Calu3 (cell line): ENCODE measurements around the gene TMEM14B. TPM values are rescaled to one million over a fixed set of nuclear protein-coding genes. Genes with fewer than 3 reads are reported as not detected.
"Not testable (repeated sequence)": the region's sequence is repeated elsewhere in the genome, so short reads cannot be mapped to it uniquely, and the experiment has no call there.

Source experiments
- BruUV-seq: library from RNA; stranded (reverse); fragments of 400-500 nt; replicated peaks from 2 replicates; lab custom pipeline; 2021; lab: Mats Ljungman, UMichigan
- CTCF ChIA-PET: fragments of 300-600 bp; sonication (Branson Sonifier 250); formaldehyde crosslinking; loops from one replicate; lab custom pipeline; 2022; ENCODE audit warnings: antibody characterized with exemption; lab: Charles Lee
- DNase-seq: peaks from one replicate; pipeline ENCODE4 v3.0.0; 2022
- H3K27ac Mint-ChIP-seq: one replicate; pipeline ENCODE4 v1.8.0; 2022; ENCODE audit warnings: mixed read lengths; ENCODE audit not compliant: unreplicated experiment
- H3K27me3 Mint-ChIP-seq: one replicate; pipeline ENCODE4 v1.8.0; 2022; ENCODE audit warnings: mixed read lengths; ENCODE audit not compliant: unreplicated experiment
- H3K36me3 Mint-ChIP-seq: one replicate; pipeline ENCODE4 v1.8.0; 2022; ENCODE audit warnings: mild to moderate bottlenecking, moderate library complexity, mixed read lengths; ENCODE audit not compliant: insufficient read depth, unreplicated experiment
- H3K4me1 Mint-ChIP-seq: one replicate; pipeline ENCODE4 v1.8.0; 2022; ENCODE audit warnings: mild to moderate bottlenecking, low read depth, mixed read lengths; ENCODE audit not compliant: unreplicated experiment
- H3K4me3 Mint-ChIP-seq: one replicate; pipeline ENCODE4 v1.8.0; 2022; ENCODE audit warnings: mild to moderate bottlenecking, low read depth, moderate library complexity, mixed read lengths; ENCODE audit not compliant: unreplicated experiment
- H3K9me3 Mint-ChIP-seq: one replicate; pipeline ENCODE4 v1.8.0; 2022; ENCODE audit warnings: low read depth, mixed read lengths; ENCODE audit not compliant: unreplicated experiment
- intact Hi-C: fragments of 100-400 bp; cut with micrococcal nuclease; formaldehyde crosslinking; loops from one replicate; pipeline ENCODE4 v1.10.0; 2022; ENCODE audit not compliant: unreplicated experiment
- total RNA-seq: library from RNA; stranded (reverse); gene quantifications from 2 replicates; pipeline ENCODE4 v1.2.3, GENCODE V29; 2022
- TF ChIP-seq, protein P1 (sequence below): fragments of 200-600 bp; IDR thresholded peaks from one replicate; pipeline ENCODE4 v1.8.0; 2022; ENCODE audit warnings: antibody characterized with exemption; ENCODE audit not compliant: unreplicated experiment

TMEM14B gene
- total RNA-seq, 1 experiment from 2014 or later = 63.9 TPM

GRCh38 chr6:10720265-10720959 lies 27.2 kb upstream of the TMEM14B start:
- Mint-ChIP-seq H3K4me3 (peak overlapping the region; percentile 58), H3K27me3 (no peaks in the 10 kb centered on the region), H3K27ac (no peak overlapping the region), H3K4me1 (peaks cover 9% of the 10 kb centered on the region), H3K9me3 (no peaks in the 10 kb centered on the region), H3K36me3 (peaks cover 19% of the 10 kb centered on the region)
- intact Hi-C loops = no loop called here
- BruUV-seq = no TSS peak
- TF ChIP-seq, protein P1, sequence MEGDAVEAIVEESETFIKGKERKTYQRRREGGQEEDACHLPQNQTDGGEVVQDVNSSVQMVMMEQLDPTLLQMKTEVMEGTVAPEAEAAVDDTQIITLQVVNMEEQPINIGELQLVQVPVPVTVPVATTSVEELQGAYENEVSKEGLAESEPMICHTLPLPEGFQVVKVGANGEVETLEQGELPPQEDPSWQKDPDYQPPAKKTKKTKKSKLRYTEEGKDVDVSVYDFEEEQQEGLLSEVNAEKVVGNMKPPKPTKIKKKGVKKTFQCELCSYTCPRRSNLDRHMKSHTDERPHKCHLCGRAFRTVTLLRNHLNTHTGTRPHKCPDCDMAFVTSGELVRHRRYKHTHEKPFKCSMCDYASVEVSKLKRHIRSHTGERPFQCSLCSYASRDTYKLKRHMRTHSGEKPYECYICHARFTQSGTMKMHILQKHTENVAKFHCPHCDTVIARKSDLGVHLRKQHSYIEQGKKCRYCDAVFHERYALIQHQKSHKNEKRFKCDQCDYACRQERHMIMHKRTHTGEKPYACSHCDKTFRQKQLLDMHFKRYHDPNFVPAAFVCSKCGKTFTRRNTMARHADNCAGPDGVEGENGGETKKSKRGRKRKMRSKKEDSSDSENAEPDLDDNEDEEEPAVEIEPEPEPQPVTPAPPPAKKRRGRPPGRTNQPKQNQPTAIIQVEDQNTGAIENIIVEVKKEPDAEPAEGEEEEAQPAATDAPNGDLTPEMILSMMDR = no peak
- CTCF ChIA-PET = interaction anchor here (0.5 kb wide), 1 partner anchor 22 kb away, joined by 3 read pairs; no protein-coding TSS in a partner anchor
- DNase-seq = no peak

- CTCF ChIA-PET = interaction anchor here (0.5 kb wide), 1 partner anchor 22 kb away, joined by 3 read pairs; no protein-coding TSS in a partner anchor
- H3K9me3 Mint-ChIP-seq, H3K4me1 Mint-ChIP-seq, H3K27ac Mint-ChIP-seq, DNase-seq, BruUV-seq, H3K27me3 Mint-ChIP-seq, intact Hi-C loops: not testable (repeated sequence)
- peak overlapping the region; percentile 82 for H3K4me3 Mint-ChIP-seq
- peaks cover 20% of the 10 kb centered on the region for H3K36me3 Mint-ChIP-seq
Observed at GRCh38 chr6:10720960-10721849, 26.4 kb upstream of the TMEM14B start.

- TF ChIP-seq, protein P1 = no peak
- no TSS peak for BruUV-seq
- Mint-ChIP-seq H3K9me3 (no peaks in the 10 kb centered on the region), H3K27me3 (no peaks in the 10 kb centered on the region), H3K4me3 (peak overlapping the region; percentile 82), H3K4me1 (peaks cover 9% of the 10 kb centered on the region), H3K27ac (peak overlapping the region; percentile 86), H3K36me3 (peaks cover 20% of the 10 kb centered on the region)
- intact Hi-C loops = no loop called here
- no peak for DNase-seq
- CTCF ChIA-PET = interaction anchor here (0.6 to 1.2 kb wide), 3 partner anchors 11 to 331 kb away, joined by 3 to 5 read pairs (median 3); no protein-coding TSS in a partner anchor
Observed at GRCh38 chr6:10721850-10722569, 25.6 kb upstream of the TMEM14B start.

- TF ChIP-seq, protein P1 = no peak
- intact Hi-C loops = no loop called here
- H3K9me3 Mint-ChIP-seq = no peaks in the 10 kb centered on the region
- H3K36me3 Mint-ChIP-seq = peaks cover 20% of the 10 kb centered on the region
- H3K4me1 Mint-ChIP-seq = peaks cover 9% of the 10 kb centered on the region
- H3K4me3 Mint-ChIP-seq = peak overlapping the region; percentile 82
- H3K27ac Mint-ChIP-seq = peak overlapping the region; percentile 86
- DNase-seq = no peak
- no TSS peak for BruUV-seq
- CTCF ChIA-PET = interaction anchor here (0.6 to 1.2 kb wide), 3 partner anchors 11 to 330 kb away, joined by 3 to 5 read pairs (median 3); no protein-coding TSS in a partner anchor
- no peaks in the 10 kb centered on the region for H3K27me3 Mint-ChIP-seq
Observed at GRCh38 chr6:10722570-10722819, 25.1 kb upstream of the TMEM14B start.
